Fibroblast of lung (primary cell): ENCODE data around the gene FAM227A. TPM values are rescaled to one million over a fixed set of nuclear protein-coding genes. Genes with fewer than 3 reads are reported as not detected.
A peak's percentile ranks its signal among the peaks of the same experiment; 100 is the strongest.

ENCODE experiments used
- DNase-seq, 2 donors: peaks; one replicate each; pipeline versions ENCODE4 v3.0.0 to v3.0.0-alpha.2; 2010; ENCODE audit warnings: low read depth in 2 of 2
- H2AFZ ChIP-seq: 2 replicates; pipeline ENCODE4 v1.5.1; 2012; ENCODE audit warnings: low read length, control low read depth, inconsistent platforms
- H3K27ac ChIP-seq: 2 replicates; pipeline ENCODE4 v1.5.1; 2011; ENCODE audit warnings: low read length, control low read depth; ENCODE audit not compliant: insufficient read depth
- H3K27me3 ChIP-seq: 2 replicates; pipeline ENCODE4 v1.5.1; 2011; ENCODE audit warnings: mild to moderate bottlenecking, low read length; ENCODE audit not compliant: control insufficient read depth, insufficient read depth
- H3K36me3 ChIP-seq: 2 replicates; pipeline ENCODE4 v1.5.1; 2011; ENCODE audit warnings: low read length; ENCODE audit not compliant: control insufficient read depth, insufficient read depth
- H3K4me1 ChIP-seq: 2 replicates; pipeline ENCODE4 v1.5.1; 2011; ENCODE audit warnings: low read length; ENCODE audit not compliant: control insufficient read depth, insufficient read depth; ENCODE audit errors: extremely low read depth
- H3K4me2 ChIP-seq: 2 replicates; pipeline ENCODE4 v1.5.1; 2011; ENCODE audit warnings: low read length, control low read depth; ENCODE audit not compliant: insufficient read depth; ENCODE audit errors: extremely low read depth
- H3K4me3 ChIP-seq, 4 experiments: fragments of 200-600 bp in 1 of 4; sonication (generic) in 1 of 4; replicated peaks in 1 of 4; 2 replicates each; pipeline ENCODE4 v1.5.1; 2011 to 2016; ENCODE audit warnings: low read length in 4 of 4, low read depth in 3 of 4, mild to moderate bottlenecking in 3 of 4, control low read depth in 2 of 4, inconsistent platforms in 1 of 4, mixed read lengths in 1 of 4; ENCODE audit not compliant: insufficient read depth in 1 of 4; ENCODE audit errors: control extremely low read depth in 1 of 4
- H3K79me2 ChIP-seq: 2 replicates; pipeline ENCODE4 v1.5.1; 2012; ENCODE audit warnings: mild to moderate bottlenecking, low read length, inconsistent platforms; ENCODE audit not compliant: control insufficient read depth, insufficient read depth
- H3K9ac ChIP-seq: 2 replicates; pipeline ENCODE4 v1.5.1; 2011; ENCODE audit warnings: mild to moderate bottlenecking, low read length, control low read depth; ENCODE audit not compliant: insufficient read depth
- H3K9me3 ChIP-seq: 2 replicates; pipeline ENCODE4 v1.5.1; 2012; ENCODE audit warnings: low read depth, low read length; ENCODE audit not compliant: control insufficient read depth, insufficient read depth
- H4K20me1 ChIP-seq: 2 replicates; pipeline ENCODE4 v1.5.1; 2011; ENCODE audit warnings: low read length; ENCODE audit not compliant: control insufficient read depth, insufficient read depth; ENCODE audit errors: extremely low read depth
- CTCF ChIP-seq, 2 donors: IDR thresholded peaks in 1 of 2; conservative IDR thresholded peaks in 1 of 2; 1 replicate in 1 of 2; 2 replicates in 1 of 2; pipeline ENCODE4 v1.5.1; 2011 to 2012; ENCODE audit warnings: low read length in 2 of 2, control low read depth in 1 of 2, inconsistent platforms in 1 of 2, low read depth in 1 of 2, mild to moderate bottlenecking in 1 of 2
- EZH2 ChIP-seq: IDR thresholded peaks from 2 replicates; pipeline ENCODE4 v1.5.1; 2012; ENCODE audit warnings: low read length, control low read depth, mild to moderate bottlenecking; ENCODE audit errors: missing control alignments
- polyA plus RNA-seq, 2 donors: library from polyadenylated mRNA; depleted of rRNA in 1 of 2; stranded (reverse) in 1 of 2; unstranded in 1 of 2; fragments of >200 nt; gene quantifications; 2 replicates each; pipeline ENCODE4 v1.2.1, GENCODE V29; 2011 to 2012; ENCODE audit warnings: missing spikeins in 1 of 2
- total RNA-seq: library from RNA; depleted of rRNA; stranded (reverse); fragments of >200 nt; gene quantifications from 2 replicates; pipeline ENCODE4 v1.2.1, GENCODE V29; 2014

Gene FAM227A
- total and polyA plus RNA-seq, 2 donors (not counting 1 experiment from before 2014, with no cell fraction given) = 0.66 to 0.69 TPM

GRCh38 chr22:38611559-38611958 lies 44.6 kb downstream of the FAM227A start:
- H4K20me1 ChIP-seq = no peaks in the 10 kb centered on the region
- DNase-seq = no peak
- H3K9me3 ChIP-seq = no peaks in the 10 kb centered on the region
- no peak overlapping the region for H3K9ac ChIP-seq
- no peaks in the 10 kb centered on the region for H3K36me3 ChIP-seq
- no peak overlapping the region for H3K4me3 ChIP-seq
- no peak overlapping the region for H3K4me2 ChIP-seq
- H3K27me3 ChIP-seq = no peaks in the 10 kb centered on the region
- H3K27ac ChIP-seq = no peak overlapping the region
- H3K4me1 ChIP-seq = peaks cover 1% of the 10 kb centered on the region
- no peak for TF ChIP-seq EZH2
- H3K79me2 ChIP-seq = no peaks in the 10 kb centered on the region
- H2AFZ ChIP-seq = no peak overlapping the region

GRCh38 chr22:38610234-38610633 lies 46.0 kb downstream of the FAM227A start:
- H2AFZ ChIP-seq = no peak overlapping the region
- no peak overlapping the region for H3K4me3 ChIP-seq
- no peak overlapping the region for H3K4me2 ChIP-seq
- no peaks in the 10 kb centered on the region for H3K36me3 ChIP-seq
- H4K20me1 ChIP-seq = no peaks in the 10 kb centered on the region
- no peak overlapping the region for H3K9ac ChIP-seq
- no peaks in the 10 kb centered on the region for H3K79me2 ChIP-seq
- peaks cover 6% of the 10 kb centered on the region for H3K4me1 ChIP-seq
- TF ChIP-seq EZH2 (no peak), CTCF (conservative IDR thresholded peaks at IDR 0.05 in 1 of 2, IDR thresholded peaks at IDR 0.05 in 1 of 2; ENCODE audit: low read depth in 1 of 2, low read length in 2 of 2) (no peak)
- H3K27ac ChIP-seq = no peak overlapping the region
- DNase-seq = no peak
- H3K27me3 ChIP-seq = no peaks in the 10 kb centered on the region
- H3K9me3 ChIP-seq = no peaks in the 10 kb centered on the region

- peaks cover 6% of the 10 kb centered on the region for H3K4me1 ChIP-seq
- H2AFZ ChIP-seq = no peak overlapping the region
- no peaks in the 10 kb centered on the region for H4K20me1 ChIP-seq
- H3K79me2 ChIP-seq = no peaks in the 10 kb centered on the region
- peak in 1 of 2 donors; percentile 3 for DNase-seq
- no peaks in the 10 kb centered on the region for H3K9me3 ChIP-seq
- H3K36me3 ChIP-seq = no peaks in the 10 kb centered on the region
- H3K9ac ChIP-seq = no peak overlapping the region
- TF ChIP-seq CTCF (conservative IDR thresholded peaks at IDR 0.05 in 1 of 2, IDR thresholded peaks at IDR 0.05 in 1 of 2; ENCODE audit: low read depth in 1 of 2, low read length in 2 of 2) (no peak), EZH2 (no peak)
- H3K27me3 ChIP-seq = no peaks in the 10 kb centered on the region
- no peak overlapping the region for H3K27ac ChIP-seq
- H3K4me2 ChIP-seq = no peak overlapping the region
- no peak overlapping the region for H3K4me3 ChIP-seq
These were observed 47.0 kb downstream of the FAM227A start for GRCh38 chr22:38608992-38609750.
